Esophagus squamous epithelium (tissue), 4 donors: Measurements from ENCODE around the gene CHRM1.

Experiments
- CTCF ChIP-seq, 6 experiments: fragments of 450-650 bp in 4 of 6; fragments of 200-600 bp in 2 of 6; sonication (generic) in 2 of 6; IDR thresholded peaks; one replicate each; pipeline ENCODE4 v1.5.1; 2016 to 2019; ENCODE audit warnings: antibody characterized with exemption in 6 of 6, mild to moderate bottlenecking in 4 of 6, moderate library complexity in 4 of 6
- POLR2A ChIP-seq, 4 donors: fragments of 450-650 bp; IDR thresholded peaks; one replicate each; pipeline ENCODE4 v1.6.1; 2017; ENCODE audit warnings: antibody characterized with exemption in 4 of 4, mild to moderate bottlenecking in 4 of 4, moderate library complexity in 3 of 4

- TF ChIP-seq CTCF (IDR thresholded peaks at IDR 0.05): no peak
- TF ChIP-seq POLR2A (IDR thresholded peaks at IDR 0.05): no peak
Measured at GRCh38 chr11:62962391-62962790, 41.2 kb upstream of the CHRM1 start.
